ENCODE measurements around the gene CWC27.

CWC27 gene

DNA sequence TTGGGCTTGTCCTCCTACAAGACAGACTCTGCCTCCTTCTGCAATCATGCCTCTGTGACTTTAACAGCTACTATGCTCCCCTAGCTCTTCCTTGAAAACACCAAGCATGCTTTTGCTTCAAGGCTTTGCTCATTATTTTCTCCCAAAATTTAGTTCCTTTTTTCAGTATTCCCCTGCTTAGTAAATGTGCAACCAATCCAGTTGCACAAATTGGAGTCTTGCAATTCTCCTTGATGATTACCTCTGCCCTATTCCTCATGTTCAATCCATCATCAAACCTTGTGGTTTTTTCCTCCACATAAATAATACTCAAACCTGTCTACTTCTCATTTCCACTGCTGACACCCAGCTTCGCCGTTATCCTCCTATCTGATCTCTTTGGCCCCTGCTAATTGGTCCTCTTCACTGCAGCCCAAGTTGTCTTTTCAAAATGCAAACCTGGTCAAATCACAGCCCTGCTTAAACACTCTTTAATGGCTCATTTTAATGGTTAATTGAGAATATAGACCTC lies 296.3 kb downstream of the CWC27 start:
- Histone ChIP-seq H3K9ac (ENCODE audit: low read depth, low read length) (no peak overlapping the region), H3K27me3 (ENCODE audit: control insufficient read depth, insufficient read depth, low read length) (no peaks in the 10 kb centered on the region), H3K9me3 (replicated peaks; ENCODE audit: low read length) (no peaks in the 10 kb centered on the region), H3K36me3 (ENCODE audit: insufficient read depth, low read length) (no peaks in the 10 kb centered on the region), H3K4me2 (ENCODE audit: low read length) (no peak overlapping the region), H3K4me3 (ENCODE audit: low read length) (no peak overlapping the region), H3K4me1 (ENCODE audit: control insufficient read depth, insufficient read depth, low read length) (peaks cover 28% of the 10 kb centered on the region)

DNA sequence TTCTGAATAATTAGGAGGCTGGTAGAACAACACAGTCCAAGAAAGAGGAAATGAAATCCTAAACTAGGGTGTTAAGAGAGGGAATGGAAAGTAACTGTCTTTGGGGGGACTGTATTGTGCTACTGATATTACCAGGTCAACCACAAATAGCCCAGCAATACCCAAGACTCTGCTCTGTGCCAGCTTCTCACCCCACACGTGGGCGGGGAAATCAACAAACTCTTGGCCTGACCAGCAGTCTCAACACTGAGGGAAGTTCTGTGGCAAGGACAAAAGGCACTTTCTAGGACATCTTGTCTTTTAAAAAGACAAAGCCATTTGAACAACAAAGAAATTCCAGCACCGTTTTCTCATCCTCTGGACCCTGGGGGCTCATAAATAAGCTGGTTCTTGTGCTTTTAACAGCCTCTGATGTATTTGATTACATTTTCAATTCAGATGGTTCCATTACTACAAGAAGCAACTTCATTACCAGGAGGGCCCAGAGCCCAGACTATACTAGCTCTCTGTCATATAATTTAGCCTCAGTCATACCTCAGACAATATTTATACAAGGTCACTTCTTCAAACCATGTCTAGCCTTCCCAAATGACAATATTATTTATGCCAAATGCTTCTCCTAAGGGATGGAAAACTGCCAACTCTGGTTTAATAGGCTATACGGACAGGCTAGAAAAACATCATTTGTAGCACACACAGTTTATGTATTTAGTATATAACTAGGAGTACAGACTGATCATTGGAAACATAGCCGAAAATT lies 297.8 kb downstream of the CWC27 start:
- H3K9ac ChIP-seq (ENCODE audit: low read depth, low read length) = no peak overlapping the region
- no peaks in the 10 kb centered on the region for H3K9me3 ChIP-seq (replicated peaks; ENCODE audit: low read length)
- H3K4me3 ChIP-seq (ENCODE audit: low read length) = no peak overlapping the region
- peaks cover 28% of the 10 kb centered on the region for H3K4me1 ChIP-seq (ENCODE audit: control insufficient read depth, insufficient read depth, low read length)
- H3K27me3 ChIP-seq (ENCODE audit: control insufficient read depth, insufficient read depth, low read length) = no peaks in the 10 kb centered on the region
- no peaks in the 10 kb centered on the region for H3K36me3 ChIP-seq (ENCODE audit: insufficient read depth, low read length)
- H3K4me2 ChIP-seq (ENCODE audit: low read length) = no peak overlapping the region

DNA sequence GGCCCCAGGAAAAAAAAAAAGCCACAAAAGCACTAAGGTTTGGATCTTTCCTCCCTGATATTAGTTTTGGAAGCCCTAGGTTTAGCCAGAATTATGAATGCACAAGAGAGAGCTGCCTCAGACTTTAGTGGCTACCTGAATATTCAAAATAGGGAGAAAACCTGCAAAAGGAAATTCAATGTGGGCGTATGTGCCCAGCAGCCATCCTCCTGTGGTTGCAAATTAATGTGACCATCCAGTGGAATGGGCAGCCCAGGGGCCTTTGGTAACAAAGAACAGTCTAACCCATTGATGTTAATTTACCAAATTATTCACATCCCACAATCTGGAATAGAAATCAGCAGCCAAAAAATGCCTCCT lies 298.4 kb downstream of the CWC27 start:
- H3K9ac ChIP-seq (ENCODE audit: low read depth, low read length) = no peak overlapping the region
- H3K4me2 ChIP-seq (ENCODE audit: low read length) = no peak overlapping the region
- H3K36me3 ChIP-seq (ENCODE audit: insufficient read depth, low read length) = no peaks in the 10 kb centered on the region
- H3K9me3 ChIP-seq (replicated peaks; ENCODE audit: low read length) = no peaks in the 10 kb centered on the region
- H3K4me1 ChIP-seq (ENCODE audit: control insufficient read depth, insufficient read depth, low read length) = peaks cover 27% of the 10 kb centered on the region
- H3K4me3 ChIP-seq (ENCODE audit: low read length) = no peak overlapping the region
- H3K27me3 ChIP-seq (ENCODE audit: control insufficient read depth, insufficient read depth, low read length) = no peaks in the 10 kb centered on the region

Measured in skeletal muscle satellite cell (primary cell).